Superior temporal gyrus (tissue), 1 donor: ENCODE results near the gene MACROD1.

Source experiments
- DNase-seq: peaks from one replicate; pipeline ENCODE4 v3.0.0-alpha.2; 2016; ENCODE audit errors: extremely low spot score

MACROD1 gene

DNA sequence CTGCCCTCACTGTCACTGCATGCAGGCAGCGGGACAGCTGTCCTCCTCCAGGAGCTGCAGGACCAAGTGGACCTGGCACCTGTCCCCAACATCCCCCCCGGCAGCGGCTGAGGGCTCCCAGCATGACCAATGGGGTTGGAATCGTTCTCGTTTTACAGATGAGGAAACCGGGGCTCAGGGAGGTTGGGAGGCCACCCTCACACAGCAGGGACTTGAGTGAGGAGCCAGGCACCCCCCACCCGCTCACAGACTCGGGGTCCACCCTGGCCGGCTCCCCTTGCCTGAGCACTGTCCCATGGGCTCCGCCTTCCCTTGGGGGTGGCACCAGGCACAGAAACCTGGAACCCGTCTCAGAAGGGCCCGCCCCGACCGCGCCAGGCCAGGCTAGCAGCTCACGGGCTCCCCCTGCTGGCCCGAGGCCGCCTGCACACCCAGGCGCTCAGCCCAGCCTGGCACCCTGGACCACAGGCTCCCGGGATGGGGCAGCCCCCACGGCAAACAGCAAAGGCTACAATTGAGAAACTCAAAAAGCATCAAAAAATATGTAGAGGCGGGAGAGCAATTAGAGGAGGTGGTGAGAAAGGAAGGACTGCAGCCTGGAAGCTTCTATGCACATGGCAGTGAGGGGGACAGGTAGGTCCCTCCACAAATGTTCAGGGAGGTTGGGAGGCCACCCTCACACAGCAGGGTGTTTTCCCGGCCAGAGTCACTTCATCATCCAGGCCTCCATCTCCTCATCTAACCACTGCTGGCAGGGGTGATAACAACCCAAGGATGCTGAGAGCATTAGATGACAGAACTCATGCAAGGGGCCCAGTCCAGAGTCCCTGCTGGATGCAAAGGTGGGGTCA is 12.8 kb downstream of the MACROD1 start:
- peak; percentile 72 for DNase-seq

DNA sequence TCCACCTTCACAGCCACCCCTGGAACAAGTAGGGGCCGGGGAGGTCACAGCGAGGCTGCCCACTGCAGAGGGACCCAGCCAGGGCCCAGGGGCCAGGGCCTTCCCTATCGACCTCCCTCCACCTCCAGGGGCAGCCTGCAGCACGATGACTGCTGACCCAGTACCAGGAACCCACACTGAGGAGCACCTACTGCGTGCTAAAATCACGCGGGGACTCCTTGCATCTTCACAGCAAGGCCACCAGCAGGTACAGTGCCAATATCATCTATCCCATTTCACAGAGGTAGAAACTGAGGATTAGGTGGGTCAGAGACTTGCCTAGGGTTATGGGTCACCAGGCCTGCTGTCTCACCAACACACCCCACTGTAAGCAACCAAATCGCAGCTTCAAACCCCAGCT is 14.6 kb downstream of the MACROD1 start:
- DNase-seq = no peak

DNA sequence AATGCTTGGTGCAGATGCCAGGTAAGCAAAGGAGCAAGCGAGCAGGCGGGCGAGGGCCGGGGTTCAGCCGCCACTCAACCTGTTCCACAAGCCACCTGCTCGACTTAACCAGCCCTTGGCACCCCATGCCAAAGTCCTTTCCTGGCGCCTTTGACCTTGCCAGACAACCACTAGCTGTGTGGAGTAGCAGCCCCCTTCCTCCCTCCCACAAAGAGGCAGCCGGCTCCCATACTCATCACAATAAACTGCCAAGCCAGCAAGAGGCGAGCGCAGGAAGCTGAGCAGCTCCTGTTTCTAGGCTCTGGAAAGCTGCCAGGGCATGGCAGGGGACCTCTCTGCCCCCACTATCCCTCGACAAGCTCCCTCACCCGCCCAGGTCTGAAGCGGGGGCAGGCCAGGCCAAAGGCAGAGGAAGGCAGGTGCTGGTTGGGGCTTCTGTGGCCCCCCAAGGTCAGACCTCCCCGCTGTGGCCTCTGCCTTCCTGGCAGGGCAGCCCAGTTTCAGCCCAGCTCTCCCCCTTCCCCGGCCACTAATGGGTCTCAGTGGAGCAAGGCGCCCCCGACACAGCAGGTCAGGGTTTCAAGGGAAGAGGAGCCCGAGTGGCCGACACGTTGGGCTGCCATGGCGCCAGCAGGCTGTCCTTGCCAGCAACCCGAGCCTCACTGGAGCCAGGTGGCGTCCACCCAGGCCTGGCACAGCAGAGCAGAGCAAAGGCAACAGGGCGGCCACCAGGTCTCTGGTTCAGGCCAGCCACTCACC is 15.3 kb downstream of the MACROD1 start:
- no peak for DNase-seq

DNA sequence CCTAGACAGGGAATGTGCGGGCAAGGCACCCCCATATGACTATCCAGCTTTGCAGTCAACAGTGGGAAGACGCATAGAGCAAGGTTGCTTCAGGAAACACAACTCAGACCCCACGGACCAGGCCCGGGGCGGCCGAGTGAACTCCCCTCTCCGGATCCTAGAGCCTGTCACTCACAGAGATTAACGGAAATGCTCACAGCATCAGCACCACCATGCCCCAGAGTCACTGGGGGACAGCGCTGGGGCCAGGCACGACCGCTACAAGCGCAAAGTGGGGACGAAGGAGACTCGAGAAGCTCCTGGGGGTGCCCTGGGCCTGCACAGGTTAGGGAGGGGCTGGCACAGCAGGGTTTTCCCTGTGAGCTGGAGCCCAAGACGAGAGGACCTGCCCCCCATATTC is 15.9 kb downstream of the MACROD1 start:
- no peak for DNase-seq

DNA sequence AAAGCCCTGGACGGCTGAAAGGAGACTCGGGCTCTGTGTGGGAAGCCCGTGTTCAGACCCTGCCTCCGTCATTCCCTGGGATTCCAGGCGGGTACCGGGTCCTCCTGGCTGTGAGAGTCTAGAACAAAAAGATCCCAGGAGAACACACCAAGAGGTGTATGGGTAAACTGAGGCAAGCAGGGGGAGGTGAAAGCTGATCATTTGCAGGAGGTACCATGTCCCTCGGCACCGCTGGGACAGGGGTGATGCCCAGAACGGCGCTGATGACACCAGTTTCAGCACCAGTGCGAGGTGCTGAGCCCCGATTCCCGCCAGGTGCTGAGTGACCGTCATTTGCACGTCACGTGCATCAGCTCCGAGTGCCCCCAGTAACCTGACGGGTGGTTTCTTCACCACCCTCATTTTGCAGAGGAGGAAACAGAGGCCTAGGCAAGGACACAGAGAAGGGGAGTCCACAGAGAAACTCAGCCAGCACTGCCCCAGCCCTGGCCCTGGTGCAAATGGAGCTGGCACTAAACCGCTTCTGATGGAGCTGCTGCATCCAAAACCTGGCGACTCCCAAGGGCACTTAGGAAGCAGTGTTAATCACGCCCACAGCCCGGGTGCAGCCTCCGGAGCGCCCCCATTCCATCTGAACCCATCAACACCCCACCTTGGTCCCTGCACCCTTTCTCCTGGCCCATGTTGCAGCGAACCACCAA is 16.8 kb downstream of the MACROD1 start:
- no peak for DNase-seq

DNA sequence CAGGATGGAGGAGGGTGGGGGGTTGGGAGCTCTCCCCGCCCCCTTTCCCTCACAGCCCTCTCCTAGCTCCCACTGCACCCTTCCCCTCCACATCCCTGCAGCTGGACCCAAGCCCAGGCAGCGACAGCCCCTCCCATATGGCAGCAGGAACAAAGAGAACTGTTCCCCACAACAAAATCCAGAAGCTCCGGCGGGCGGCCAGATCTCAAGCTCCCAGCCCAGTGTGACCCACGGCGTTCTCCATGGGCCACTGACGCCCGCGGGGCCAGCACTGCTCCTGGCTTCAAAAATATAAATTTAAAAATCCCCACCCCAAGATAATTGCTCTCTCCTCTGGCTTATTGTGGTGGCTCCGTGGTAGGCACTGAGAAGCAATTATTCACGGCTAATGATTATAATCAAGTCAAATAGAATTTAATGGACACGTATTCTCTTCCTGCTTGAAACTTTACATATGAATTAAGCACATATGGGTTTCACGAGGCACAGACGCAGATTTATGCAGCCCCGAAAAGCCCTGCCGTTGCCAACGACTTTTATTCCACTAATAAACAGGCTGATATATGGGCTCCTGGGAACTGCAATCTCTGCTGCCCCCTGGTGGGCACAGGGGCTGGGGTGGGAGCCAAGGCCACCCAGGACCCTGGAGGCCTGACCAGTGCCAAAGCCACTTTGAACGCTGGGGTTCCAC is 17.5 kb downstream of the MACROD1 start:
- DNase-seq = peak; percentile 93

DNA sequence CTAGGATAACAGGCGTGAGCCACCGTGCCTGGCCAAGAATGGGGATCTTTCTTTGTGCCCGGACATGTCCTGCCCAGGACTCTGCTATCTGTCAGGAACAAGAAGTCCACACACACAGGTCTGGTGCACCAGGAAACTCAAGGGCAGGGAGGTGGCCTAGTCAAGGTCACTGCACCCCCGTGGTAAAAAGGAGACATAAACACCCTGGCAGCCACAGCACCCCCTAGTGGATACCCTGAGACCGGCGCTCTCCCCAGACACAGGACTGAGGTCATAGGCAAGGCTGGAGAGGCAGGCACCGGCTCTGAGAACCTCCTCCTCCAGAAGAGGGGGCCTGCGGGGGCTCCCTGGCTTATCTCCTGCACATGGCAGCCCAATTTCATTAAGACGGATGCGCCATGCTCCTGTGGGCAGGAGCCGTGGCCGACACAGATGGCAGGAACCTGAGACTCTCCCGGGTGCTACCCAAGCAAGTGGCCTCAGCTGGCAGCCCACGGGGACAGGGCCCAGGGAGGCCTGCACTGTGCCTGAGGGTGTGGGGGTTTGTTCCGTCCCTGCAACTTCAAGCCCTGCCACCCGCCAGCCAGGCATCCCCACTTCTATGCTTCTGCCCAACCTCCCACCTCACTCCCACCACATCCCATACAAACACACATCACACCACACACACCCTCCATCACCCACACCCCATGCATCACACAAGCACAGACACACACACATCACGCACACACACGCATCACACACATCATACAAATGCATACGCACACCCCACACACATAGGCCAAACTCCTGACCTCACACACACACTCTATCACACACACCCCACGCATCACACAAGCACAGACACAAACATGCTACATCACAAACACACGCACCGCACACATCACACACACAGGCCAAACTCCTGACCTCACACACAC is 19.6 kb downstream of the MACROD1 start:
- no peak for DNase-seq

DNA sequence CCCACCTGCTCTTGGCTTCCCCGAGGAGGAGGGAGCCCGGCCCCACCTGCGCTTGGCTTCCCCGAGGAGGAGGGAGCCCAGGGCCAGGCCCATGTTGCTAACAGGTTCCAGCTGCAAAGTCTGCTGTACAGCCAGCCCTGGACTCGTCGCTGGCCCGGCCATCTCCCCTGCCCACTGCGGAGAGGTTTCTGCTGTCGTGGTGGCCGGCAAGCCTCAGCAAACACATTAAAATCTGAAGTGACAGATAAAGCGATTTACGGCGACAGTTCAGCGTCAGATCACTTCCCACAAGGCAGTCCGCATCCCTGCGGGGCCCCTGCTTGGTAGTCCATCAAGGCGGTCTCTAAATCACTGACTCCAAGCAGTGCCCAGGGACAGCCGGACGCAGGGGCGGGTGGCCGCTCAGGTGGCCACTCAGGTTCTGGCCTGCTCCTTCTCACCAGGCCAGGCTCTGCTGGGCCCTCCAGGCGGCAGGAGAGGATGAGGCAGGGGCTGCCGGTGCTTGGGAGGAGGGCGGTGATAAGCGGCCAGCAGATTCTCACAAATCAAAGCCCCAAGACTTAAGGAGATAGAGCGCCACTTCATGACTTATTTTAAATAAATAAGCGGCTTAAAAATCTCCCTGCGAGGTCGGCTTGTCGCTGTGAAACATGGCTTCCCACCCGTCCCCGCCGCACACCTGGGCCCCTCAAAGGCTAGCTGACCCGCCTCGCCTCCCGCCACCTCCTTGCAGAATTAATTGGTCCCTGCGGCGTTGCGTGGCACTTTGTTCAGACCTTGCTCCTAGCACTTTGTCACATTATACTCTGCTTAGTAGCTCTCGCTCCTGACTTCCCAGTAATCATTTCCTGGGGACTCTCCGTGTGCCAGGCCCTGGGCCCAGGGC is 21.1 kb downstream of the MACROD1 start:
- no peak for DNase-seq

DNA sequence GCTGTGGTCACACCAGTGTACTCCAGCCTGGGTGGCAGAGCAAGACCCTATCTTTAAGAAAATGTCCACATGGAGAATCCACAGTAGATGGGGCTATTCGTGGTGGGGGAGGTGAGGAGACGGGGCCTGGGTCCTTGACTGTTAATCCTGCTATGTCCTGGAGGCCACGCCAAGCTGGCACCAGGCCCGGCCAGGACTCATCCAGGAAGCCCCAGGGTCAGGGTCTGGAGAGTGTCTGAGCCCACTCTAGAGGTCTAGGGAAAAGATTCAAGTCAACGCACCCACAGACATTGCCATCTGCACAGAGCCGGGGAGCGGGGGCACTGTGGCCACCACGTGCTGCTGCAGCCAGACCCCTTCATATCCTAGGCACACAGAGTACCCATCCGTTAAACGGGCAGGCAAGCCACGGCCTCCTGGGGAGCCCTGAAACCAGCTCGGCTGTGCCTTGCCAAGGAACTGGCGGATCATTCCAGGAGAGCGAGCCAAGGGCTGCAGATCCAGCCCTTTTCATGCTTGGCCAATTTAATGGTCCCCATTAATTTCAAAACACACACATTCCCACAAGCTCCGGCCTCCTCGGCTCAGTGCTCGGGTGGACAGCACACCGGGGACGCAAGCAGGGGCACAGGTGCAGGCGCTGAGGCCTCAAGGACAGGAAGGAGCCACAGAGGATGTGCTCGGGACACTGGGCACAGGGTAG is 24.7 kb downstream of the MACROD1 start:
- DNase-seq = no peak

DNA sequence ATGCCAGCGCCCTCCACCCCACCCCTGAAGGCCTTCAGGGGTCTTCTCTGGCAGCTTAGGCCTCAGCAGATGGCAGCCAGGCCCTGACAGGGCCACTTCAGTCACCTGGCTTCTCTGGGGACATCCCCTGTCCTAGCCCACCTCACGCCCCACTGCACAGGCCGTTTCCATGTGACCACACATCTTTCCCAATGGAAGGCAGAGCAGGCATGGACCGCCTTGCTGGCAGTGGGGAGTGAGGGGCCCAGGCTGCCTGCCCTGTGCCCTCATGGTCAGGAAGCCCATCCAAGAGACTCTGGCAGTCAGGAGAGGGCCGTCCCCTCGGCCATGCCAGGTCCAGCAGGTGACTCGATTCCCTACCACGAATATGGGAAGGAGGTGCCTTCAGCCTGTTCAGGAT is 25.8 kb downstream of the MACROD1 start:
- DNase-seq = no peak

DNA sequence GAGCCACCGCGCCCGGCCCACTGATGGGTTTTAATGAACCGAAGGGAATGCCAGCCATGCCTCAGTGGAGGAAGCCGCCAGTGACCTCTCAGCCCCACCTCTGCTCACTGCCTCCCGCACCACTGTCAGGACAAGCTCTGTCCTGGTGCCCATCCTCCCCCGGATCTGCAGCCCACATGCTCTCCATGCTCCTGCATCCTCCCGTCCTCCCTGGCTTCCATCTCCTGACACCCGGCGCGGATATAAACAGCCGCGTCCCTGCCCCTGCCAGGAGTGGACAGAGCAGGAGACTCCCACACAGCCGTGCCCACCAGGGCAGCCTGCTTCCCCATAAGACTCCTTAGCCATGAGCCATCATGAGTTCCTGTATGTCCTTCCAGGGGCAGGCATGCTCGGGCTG is 26.9 kb downstream of the MACROD1 start:
- no peak for DNase-seq

DNA sequence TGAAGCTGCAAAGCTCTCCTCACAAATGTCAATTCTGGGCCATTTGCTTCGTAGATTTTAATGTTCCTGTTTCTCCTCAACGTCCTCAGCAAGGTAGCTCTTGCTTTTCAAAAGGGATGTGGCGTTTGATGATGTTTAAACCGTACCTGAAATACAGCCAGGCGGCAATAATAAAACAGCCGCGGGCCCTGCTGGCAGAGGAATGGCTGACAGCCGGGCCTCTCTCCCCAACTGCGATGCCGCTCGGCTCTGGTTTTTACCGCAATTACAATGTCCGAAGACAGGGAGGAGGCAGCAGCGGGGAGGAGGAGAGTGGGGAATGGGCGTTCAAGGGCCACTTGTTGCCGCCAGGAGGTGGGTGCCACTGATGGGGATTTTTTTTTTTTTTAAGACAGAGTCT is 27.5 kb downstream of the MACROD1 start:
- no peak for DNase-seq

DNA sequence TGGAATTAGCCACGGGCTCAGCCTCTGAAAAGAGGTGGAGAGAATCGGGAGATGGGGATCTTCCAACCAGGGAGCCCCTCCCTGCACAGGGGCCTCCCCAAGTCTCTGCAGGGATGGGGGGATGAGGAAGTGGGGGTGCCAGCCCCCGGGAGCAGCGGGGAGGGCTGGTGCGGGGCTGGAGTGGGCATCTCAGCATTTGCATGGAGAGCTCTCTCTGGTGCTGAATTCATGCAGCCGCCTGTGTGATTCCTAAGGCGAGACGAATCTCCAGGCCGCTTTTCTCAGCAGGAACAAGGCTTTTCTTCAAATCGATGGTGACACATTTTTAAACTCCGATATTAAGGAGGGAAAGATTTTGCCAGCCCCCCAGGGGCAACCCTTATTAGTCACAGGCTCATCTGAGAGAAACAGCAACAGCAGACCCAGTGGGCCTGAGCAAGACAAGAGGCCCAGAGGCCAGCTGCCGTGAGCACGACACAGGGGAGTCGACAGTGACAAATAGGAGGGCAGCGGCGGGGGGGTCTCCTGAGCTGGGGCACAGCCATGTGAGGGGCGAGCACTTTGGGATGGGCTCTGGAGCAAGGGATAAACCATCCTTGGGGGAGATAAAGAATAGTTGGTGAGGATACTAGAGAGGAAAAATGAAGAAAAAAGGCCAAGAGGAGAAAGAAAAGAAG is 29.0 kb downstream of the MACROD1 start:
- no peak for DNase-seq

DNA sequence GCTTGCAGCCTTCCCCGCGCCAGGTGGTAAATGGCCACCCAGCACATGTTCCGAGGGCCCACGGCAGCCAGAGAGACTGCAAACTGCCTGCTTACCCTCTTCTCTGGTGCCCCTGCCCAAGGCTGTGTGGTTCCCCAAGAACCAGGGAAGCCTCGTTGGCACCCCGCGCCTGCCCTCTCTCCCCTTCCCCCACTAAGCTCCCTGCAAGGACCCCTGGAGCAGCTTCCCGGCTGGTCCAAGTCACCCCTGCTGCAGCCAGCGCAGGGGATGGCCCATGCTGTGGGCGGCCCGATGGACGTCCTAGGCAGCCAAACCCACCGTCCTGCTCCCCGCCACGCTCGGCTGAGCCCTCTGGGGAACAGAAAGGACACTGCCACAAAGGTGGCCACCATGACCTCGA is 30.2 kb downstream of the MACROD1 start:
- DNase-seq = no peak

DNA sequence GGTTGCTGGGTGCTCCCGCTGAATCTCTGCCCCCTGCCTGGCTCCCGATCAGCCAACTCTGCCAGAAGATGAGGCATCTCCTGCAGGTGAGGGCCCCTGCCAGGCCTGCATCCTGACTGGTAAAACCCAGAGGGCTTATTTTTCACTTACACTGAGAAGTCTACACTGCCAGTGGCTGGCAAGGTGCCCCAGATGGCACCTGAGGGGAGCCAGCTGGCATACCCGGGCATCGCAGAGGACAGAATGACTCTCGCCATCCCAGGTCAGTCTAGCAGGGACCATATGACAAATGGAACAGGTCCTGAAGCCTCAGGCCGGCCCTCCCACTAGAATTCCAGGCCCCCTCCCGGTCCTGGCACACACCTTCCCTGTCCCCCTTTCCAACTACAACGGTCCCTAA is 30.9 kb downstream of the MACROD1 start:
- DNase-seq = no peak

DNA sequence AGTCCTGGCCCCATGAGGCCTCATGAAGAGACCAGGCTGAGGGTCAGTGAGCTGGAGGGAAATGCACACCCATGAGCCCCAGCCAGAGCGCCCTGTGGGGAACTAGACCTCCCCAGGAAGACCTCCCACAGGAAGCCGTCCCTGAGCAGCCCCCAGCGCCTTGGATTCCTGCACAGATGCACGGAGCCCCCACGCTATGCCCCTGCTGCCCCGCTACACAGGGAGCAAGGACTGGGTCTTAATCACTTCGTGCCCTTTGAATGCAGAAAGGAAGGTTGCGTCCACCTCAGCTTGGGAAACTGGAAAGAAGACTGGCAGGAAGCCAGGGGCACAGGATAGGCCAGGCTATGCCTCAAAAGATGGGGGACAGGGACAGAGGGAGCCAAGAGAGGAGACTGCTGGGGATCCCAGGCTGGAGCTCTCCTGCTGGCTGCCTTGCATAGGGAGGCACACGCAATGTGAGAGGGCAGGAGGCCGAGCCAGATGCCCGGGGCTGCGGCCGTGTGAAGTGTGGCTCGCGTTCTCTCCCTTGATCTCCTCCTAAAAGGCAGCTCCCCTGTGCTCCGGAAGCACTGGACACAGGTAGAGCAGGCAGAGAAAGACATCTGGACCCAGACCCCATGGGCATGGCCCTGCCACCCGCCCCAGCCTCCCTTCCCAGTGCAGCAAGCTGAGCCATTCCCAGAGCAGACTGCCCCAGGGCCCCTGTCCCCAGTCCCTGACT is 32.8 kb downstream of the MACROD1 start:
- no peak for DNase-seq

DNA sequence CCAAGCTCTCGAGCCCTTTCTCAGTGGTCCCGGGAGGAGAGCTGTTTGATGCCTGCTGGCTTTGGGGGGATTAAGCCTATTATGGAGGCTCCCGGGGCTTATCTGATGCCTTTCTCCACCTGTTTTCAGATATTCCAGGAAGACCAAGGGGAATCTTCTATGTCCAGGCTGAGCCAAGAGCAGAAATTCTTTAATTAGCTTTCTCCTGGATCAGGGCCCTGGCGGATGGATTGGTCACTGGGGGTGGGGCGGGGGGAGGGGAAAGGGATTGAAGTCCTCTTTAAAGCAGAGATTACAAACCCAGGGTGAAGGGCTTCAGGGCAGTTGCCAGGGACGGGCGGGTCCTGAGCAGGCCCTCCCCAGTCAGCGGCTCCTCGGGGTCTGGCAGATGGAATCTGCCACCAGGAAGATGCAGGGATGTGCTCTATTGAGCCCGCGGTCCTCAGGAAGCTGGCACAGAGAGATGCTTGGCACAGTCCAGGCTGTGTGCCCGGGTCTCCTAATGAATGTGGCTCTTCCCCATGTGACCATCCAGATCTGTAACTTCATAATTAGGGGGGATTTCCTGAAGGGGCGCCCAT is 33.6 kb downstream of the MACROD1 start:
- DNase-seq = no peak
